GM13976 (cell line): ENCODE data around the gene GNAS.
"Not testable (repeated sequence)": the region's sequence is repeated elsewhere in the genome, so short reads cannot be mapped to it uniquely, and the experiment has no call there.

Experiments used
- DNase-seq: peaks from one replicate; pipeline ENCODE4 v3.0.0; 2012; ENCODE audit warnings: low spot score
- in situ Hi-C: fragments of 300-500 bp; cut with MboI; formaldehyde crosslinking; loops from one replicate; pipeline ENCODE4 v1.12.0; 2022; ENCODE audit warnings: low sequenced_read_pairs, mixed read lengths, inconsistent platforms; ENCODE audit not compliant: unreplicated experiment
- TF ChIP-seq, protein P1 (sequence below): IDR thresholded peaks from 2 replicates; pipeline ENCODE4 v1.5.1; 2012; ENCODE audit warnings: borderline replicate concordance, mild to moderate bottlenecking; ENCODE audit not compliant: insufficient read depth; ENCODE audit errors: extremely low read depth, missing control alignments, control extremely low read depth

GNAS gene

GRCh38 chr20:58944610-58945009, 92.1 kb downstream of the GNAS start:
- TF ChIP-seq, protein P1, sequence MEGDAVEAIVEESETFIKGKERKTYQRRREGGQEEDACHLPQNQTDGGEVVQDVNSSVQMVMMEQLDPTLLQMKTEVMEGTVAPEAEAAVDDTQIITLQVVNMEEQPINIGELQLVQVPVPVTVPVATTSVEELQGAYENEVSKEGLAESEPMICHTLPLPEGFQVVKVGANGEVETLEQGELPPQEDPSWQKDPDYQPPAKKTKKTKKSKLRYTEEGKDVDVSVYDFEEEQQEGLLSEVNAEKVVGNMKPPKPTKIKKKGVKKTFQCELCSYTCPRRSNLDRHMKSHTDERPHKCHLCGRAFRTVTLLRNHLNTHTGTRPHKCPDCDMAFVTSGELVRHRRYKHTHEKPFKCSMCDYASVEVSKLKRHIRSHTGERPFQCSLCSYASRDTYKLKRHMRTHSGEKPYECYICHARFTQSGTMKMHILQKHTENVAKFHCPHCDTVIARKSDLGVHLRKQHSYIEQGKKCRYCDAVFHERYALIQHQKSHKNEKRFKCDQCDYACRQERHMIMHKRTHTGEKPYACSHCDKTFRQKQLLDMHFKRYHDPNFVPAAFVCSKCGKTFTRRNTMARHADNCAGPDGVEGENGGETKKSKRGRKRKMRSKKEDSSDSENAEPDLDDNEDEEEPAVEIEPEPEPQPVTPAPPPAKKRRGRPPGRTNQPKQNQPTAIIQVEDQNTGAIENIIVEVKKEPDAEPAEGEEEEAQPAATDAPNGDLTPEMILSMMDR = no peak
- DNase-seq = no peak
- in situ Hi-C loops = no loop called here

DNA sequence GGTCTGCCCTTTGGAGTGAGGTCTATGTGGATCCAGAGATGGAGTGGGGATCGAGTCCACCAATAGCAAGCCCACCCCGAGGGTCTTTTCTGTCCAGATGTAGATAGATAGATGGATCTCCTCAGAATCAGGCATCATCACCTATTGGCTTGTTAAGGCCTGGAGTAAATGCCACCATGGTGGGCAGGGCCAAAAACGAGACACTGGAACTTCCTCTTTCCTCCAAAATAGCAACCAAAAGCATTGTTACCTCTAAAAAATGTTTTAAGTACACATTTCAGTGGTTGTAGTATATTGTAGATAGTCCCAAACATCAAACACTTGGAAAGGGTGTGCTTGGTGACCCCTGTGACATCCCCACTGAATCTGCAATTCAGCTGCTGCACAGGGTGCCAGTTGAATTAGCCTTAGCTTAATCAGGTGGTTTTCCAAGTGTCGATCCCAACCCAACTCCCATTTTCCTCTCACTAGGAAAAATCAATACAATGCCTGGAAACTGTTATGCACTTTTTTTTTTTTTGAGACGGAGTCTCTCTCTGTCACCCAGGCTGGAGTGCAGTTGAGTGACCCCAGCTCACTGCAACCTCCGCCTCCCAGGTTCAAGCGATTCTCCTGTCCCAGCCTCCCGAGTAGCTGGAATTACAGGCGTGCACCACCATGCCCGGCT, 93.6 kb downstream of the GNAS start:
- in situ Hi-C loops = no loop called here
- TF ChIP-seq, protein P1 = no peak
- DNase-seq = no peak

DNA sequence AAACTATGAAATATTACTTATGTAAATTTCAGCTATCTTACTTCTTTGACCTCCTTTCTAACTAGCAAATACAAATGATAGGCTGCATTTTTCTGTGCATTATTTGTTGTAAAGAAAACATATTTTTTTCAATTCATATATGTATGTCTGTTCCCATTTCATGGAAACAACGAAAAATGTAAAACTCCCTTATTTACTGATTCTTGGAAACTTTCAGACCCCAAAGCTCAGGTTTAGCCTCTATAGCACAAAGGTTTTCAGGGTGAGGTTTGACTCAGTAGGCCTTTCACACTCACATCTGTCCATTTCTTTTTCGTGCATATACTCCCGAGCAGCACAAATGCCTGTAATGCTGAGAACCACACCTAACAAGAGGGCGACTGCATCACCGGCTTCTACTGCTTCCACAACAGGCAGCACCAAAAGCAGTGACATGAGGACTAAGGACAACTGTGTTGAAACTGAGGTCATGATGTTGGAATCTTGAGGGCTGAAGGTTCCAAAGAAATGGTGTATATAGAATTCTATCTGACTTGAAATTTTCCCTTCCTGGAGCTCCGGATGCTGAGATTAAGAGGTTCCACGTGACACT, 95.4 kb downstream of the GNAS start:
- DNase-seq, in situ Hi-C loops: not testable (repeated sequence)

- TF ChIP-seq, protein P1 = no peak
- in situ Hi-C loops = no loop called here
- DNase-seq = no peak
Observed at GRCh38 chr20:58950603-58951002, 98.1 kb downstream of the GNAS start.

DNA sequence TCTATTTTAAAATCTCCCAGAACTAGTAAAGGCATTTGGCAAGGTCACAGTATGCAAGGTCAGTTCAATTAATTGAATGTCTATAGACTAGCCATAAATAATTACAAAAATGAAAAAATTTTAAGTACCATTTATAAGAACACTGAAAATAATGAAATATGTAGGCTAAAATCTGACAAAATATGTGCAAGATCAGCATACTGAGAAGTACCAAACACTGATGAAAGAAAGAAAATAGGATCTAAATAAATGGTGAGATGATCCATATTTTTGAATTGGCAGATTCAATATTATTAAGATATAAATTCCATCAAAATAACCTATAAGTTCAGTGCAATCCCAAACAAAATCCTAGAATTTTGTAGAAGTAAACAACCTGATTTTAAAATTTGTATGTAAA, 100.5 kb downstream of the GNAS start:
- in situ Hi-C loops = no loop called here
- no peak for DNase-seq
- TF ChIP-seq, protein P1 = no peak

DNA sequence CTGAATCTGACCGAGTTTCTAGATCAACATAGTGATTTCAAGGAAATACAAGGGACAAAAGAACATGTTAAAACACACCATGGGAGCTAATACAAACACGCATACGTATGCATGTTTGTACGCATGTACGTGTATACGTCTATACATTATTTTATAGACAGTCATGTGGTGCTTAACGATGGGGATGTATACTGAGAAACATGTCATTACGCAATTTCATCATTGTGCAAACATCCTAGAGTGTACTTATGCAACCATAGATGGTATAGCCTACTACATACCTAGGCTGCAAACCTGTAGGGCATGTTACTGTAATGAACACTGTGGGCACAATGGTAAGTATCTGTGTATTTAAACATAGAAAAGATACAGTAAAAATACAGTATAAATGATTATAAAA, 103.6 kb downstream of the GNAS start:
- in situ Hi-C loops = no loop called here

DNA sequence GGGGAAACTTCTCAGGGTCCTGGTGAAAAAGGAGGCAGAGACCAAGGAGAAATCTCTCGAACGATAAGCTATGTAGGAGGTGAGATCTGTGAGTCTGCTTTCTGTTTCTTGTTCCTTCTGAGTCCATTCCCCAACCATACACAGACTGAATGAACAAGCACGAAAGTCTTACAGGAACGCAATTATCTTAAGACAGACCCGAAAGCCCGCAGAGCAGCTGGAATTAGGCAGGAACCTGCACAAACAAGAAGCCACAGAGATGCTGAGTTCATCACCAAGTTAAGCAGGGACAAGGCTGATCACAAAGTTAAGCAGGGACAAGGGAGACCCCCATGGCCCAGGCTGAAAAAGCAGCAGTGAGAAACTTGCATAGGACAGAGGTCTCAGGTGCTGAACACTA, 107.1 kb downstream of the GNAS start:
- TF ChIP-seq, protein P1 = no peak
- in situ Hi-C loops = no loop called here

More for the DNA sequence above, 103.6 kb downstream of the GNAS start:
- TF ChIP-seq, protein P1 = no peak
- DNase-seq = no peak

More for the DNA sequence above, 107.1 kb downstream of the GNAS start:
- no peak for DNase-seq
